Caco-2 (cell line): ENCODE data around the gene ABCC10. TPM values are rescaled to one million over a fixed set of nuclear protein-coding genes. Genes with fewer than 3 reads are reported as not detected.

Experiments
- BruUV-seq: library from RNA; stranded (reverse); fragments of 400-500 nt; replicated peaks from 2 replicates; lab custom pipeline; 2021; lab: Mats Ljungman, UMichigan
- CTCF ChIA-PET: fragments of 300-600 bp; sonication (Branson Sonifier 250); formaldehyde crosslinking; loops from one replicate; lab custom pipeline; 2022; ENCODE audit warnings: antibody characterized with exemption; lab: Charles Lee
- POLR2A ChIA-PET: fragments of 300-600 bp; sonication (Branson Sonifier 250); formaldehyde crosslinking; loops from one replicate; lab custom pipeline; 2022; ENCODE audit warnings: antibody characterized with exemption; lab: Charles Lee
- DNase-seq, 2 experiments: peaks; one replicate each; pipeline versions ENCODE4 v3.0.0 to v3.0.0-alpha.2; 2020 to 2022
- H3K27me3 ChIP-seq: replicated peaks from 2 replicates; pipeline ENCODE4 v1.6.0; 2011; ENCODE audit warnings: low read length; ENCODE audit not compliant: control insufficient read depth, insufficient read depth
- H3K36me3 ChIP-seq: 2 replicates; pipeline ENCODE4 v1.5.1; 2011; ENCODE audit warnings: low read length; ENCODE audit not compliant: control insufficient read depth, insufficient read depth
- H3K4me1 ChIP-seq: fragments of 250-450 bp; sonication (Bioruptor Pico); 2 replicates; pipeline ENCODE4 v1.5.1; 2020; ENCODE audit warnings: mild to moderate bottlenecking
- H3K4me3 ChIP-seq: 2 replicates; pipeline ENCODE4 v1.5.1; 2011; ENCODE audit warnings: low read depth, mild to moderate bottlenecking, control low read depth, low read length
- H3K9me3 ChIP-seq: fragments of 250-450 bp; sonication (Bioruptor Pico); 2 replicates; pipeline ENCODE4 v1.5.1; 2020; ENCODE audit warnings: mild to moderate bottlenecking, moderate library complexity
- H3K27ac Mint-ChIP-seq: one replicate; pipeline ENCODE4 v1.8.0; 2022; ENCODE audit warnings: mixed read lengths; ENCODE audit not compliant: unreplicated experiment
- H3K27me3 Mint-ChIP-seq: one replicate; pipeline ENCODE4 v1.8.0; 2022; ENCODE audit warnings: mixed read lengths; ENCODE audit not compliant: insufficient read depth, unreplicated experiment
- H3K36me3 Mint-ChIP-seq: one replicate; pipeline ENCODE4 v1.8.0; 2022; ENCODE audit warnings: mild to moderate bottlenecking, mixed read lengths; ENCODE audit not compliant: insufficient read depth, unreplicated experiment
- H3K4me1 Mint-ChIP-seq: one replicate; pipeline ENCODE4 v1.8.0; 2022; ENCODE audit warnings: low read depth, mixed read lengths; ENCODE audit not compliant: unreplicated experiment
- H3K4me3 Mint-ChIP-seq: one replicate; pipeline ENCODE4 v1.8.0; 2022; ENCODE audit warnings: mild to moderate bottlenecking, moderate library complexity, mixed read lengths; ENCODE audit not compliant: unreplicated experiment
- H3K9me3 Mint-ChIP-seq: one replicate; pipeline ENCODE4 v1.8.0; 2022; ENCODE audit warnings: mixed read lengths; ENCODE audit not compliant: unreplicated experiment
- intact Hi-C: fragments of 100-400 bp; cut with micrococcal nuclease; formaldehyde crosslinking; loops from one replicate; pipeline ENCODE4 v1.10.0; 2022; ENCODE audit not compliant: unreplicated experiment
- total RNA-seq: library from RNA; stranded (reverse); gene quantifications from 2 replicates; pipeline ENCODE4 v1.2.3, GENCODE V29; 2022
- TF ChIP-seq, protein P1 (sequence below), 2 experiments: fragments of 200-600 bp in 1 of 2; IDR thresholded peaks; 1 replicate in 1 of 2; 2 replicates in 1 of 2; pipeline versions ENCODE4 v1.5.1 to v1.8.0; 2011 to 2022; ENCODE audit warnings: antibody characterized with exemption in 1 of 2, control low read depth in 1 of 2, inconsistent platforms in 1 of 2, low read depth in 1 of 2, low read length in 1 of 2, mild to moderate bottlenecking in 1 of 2, moderate library complexity in 1 of 2; ENCODE audit not compliant: insufficient read depth in 1 of 2, severe bottlenecking in 1 of 2, unreplicated experiment in 1 of 2

ABCC10 gene
- total RNA-seq, 1 experiment from 2014 or later, result 40.1 TPM

DNA sequence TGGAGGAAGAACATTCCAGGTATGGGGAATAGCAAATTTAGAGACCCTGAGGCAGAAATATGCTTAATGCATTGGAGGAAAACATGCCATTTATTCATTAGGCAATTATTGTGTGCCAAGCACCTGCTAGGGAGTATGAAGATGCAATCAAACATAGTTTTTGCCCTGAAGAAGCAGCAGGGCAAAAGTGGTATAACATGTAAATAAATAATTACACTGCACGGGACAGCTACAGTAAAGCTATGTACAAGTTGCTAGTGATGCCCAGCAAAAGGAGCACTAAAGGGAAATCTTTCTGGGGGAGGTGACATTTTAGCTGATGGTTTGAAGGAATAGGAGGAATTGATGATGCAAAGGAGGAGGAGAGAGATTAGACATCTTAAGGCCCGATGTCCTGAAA, 49.4 kb downstream of the ABCC10 start:
- TF ChIP-seq, protein P1, sequence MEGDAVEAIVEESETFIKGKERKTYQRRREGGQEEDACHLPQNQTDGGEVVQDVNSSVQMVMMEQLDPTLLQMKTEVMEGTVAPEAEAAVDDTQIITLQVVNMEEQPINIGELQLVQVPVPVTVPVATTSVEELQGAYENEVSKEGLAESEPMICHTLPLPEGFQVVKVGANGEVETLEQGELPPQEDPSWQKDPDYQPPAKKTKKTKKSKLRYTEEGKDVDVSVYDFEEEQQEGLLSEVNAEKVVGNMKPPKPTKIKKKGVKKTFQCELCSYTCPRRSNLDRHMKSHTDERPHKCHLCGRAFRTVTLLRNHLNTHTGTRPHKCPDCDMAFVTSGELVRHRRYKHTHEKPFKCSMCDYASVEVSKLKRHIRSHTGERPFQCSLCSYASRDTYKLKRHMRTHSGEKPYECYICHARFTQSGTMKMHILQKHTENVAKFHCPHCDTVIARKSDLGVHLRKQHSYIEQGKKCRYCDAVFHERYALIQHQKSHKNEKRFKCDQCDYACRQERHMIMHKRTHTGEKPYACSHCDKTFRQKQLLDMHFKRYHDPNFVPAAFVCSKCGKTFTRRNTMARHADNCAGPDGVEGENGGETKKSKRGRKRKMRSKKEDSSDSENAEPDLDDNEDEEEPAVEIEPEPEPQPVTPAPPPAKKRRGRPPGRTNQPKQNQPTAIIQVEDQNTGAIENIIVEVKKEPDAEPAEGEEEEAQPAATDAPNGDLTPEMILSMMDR (IDR thresholded peaks at IDR 0.05; ENCODE audit: insufficient read depth in 1 of 2, low read depth in 1 of 2, low read length in 1 of 2, severe bottlenecking in 1 of 2, unreplicated experiment in 1 of 2), result no peak
- Mint-ChIP-seq H3K36me3 (peaks cover 10% of the 10 kb centered on the region), H3K9me3 (no peaks in the 10 kb centered on the region), H3K27ac (peak overlapping the region; percentile 97), H3K27me3 (no peaks in the 10 kb centered on the region), H3K4me3 (peak overlapping the region; percentile 97), H3K4me1 (peaks cover 25% of the 10 kb centered on the region)
- Histone ChIP-seq H3K36me3 (no peaks in the 10 kb centered on the region), H3K4me3 (peak overlapping the region; percentile 68), H3K9me3 (no peaks in the 10 kb centered on the region), H3K27me3 (no peaks in the 10 kb centered on the region), H3K4me1 (peaks cover 10% of the 10 kb centered on the region; the same call in 1 of the 2 replicates)
- CTCF ChIA-PET, result interaction anchor here (0.6 to 1.6 kb wide), 4 partner anchors 20 to 247 kb away, joined by 3 to 12 read pairs (median 4); no protein-coding TSS in a partner anchor
- intact Hi-C loops, result loop anchor here (1.0 kb wide), 1 partner anchor 40 kb away; no protein-coding TSS in a partner anchor
- BruUV-seq, result no TSS peak
- POLR2A ChIA-PET, result interaction anchor here (0.6 kb wide), 2 partner anchors 21 to 293 kb away, joined by 3 to 4 read pairs; partner anchors contain the start of genes DLK2 and VEGFA
- no peak for DNase-seq

DNA sequence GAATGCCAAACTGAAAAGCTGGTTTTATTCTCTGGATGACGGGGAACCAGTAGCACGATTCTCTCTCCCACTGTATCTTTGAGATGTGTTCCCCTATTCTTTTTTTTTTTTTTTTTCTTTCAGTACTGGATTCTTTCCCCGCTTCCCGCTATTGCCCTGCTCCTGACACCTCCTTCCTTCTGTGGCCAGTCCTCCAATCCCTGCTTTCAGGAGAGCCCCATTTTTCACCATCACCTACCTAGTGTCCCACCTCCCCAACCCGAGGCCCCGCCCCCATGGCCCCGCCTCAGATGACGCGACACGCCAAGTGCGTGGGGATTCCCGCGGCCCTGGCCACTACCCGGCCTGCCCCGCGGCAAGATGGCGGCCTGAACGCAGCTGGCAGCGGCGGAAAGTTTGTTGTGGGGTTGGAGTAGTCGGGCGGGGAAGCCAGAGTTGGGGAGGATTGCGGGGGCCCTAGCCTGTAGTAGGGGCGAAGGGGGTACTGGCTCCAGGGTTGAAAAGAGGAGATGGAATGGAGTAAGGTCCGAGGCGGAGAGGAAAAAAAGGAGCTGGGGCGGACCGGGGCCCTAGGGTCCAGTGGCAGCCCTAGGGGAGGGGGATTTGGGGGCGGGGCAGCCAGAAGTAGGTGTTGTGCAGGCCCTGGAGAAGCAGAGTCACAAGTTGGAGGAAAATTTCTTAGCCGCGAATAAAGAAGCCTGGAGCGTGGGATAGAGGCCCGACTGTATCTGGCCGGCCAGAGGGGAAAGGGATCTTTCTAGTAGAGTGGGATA, 50.1 kb downstream of the ABCC10 start, which contains the start of gene TJAP1:
TSS of gene TJAP1 (plus strand) at position 336 of the 773 bp plus-strand sequence. CDS start 21,432 bp downstream, outside the sequence.
- intact Hi-C loops, result loop anchor here (1.0 kb wide), 1 partner anchor 41 kb away; no protein-coding TSS in a partner anchor
- peak within 1 kb of the TSS; percentile 97 for H3K27ac Mint-ChIP-seq

More for the DNA sequence above, 50.1 kb downstream of the ABCC10 start, which contains the start of gene TJAP1:
- Histone ChIP-seq H3K9me3 (no peaks in the 10 kb centered on the region), H3K4me3 (peak within 1 kb of the TSS; percentile 68), H3K4me1 (peaks cover 17% of the 10 kb centered on the region; the same call in 1 of the 2 replicates), H3K36me3 (no peaks in the 10 kb centered on the region), H3K27me3 (no peaks in the 10 kb centered on the region)
- Mint-ChIP-seq H3K9me3 (no peaks in the 10 kb centered on the region), H3K4me1 (peaks cover 25% of the 10 kb centered on the region), H3K4me3 (peak within 1 kb of the TSS; percentile 97), H3K27me3 (no peaks in the 10 kb centered on the region), H3K36me3 (peaks cover 10% of the 10 kb centered on the region)
- no TSS peak for BruUV-seq
- CTCF ChIA-PET, result interaction anchor here (0.5 to 1.2 kb wide), 8 partner anchors 16 to 1709 kb away, joined by 3 to 12 read pairs (median 3); no protein-coding TSS in a partner anchor
- peak; percentile 93 to 96 for DNase-seq
- POLR2A ChIA-PET, result interaction anchor here (0.5 to 1.1 kb wide), 11 partner anchors 14 to 493 kb away, joined by 3 to 7 read pairs (median 4); partner anchors contain the start of genes CUL9, DLK2, POLR1C and PPP2R5D
- TF ChIP-seq, protein P1 (IDR thresholded peaks at IDR 0.05; ENCODE audit: insufficient read depth in 1 of 2, low read depth in 1 of 2, low read length in 1 of 2, severe bottlenecking in 1 of 2, unreplicated experiment in 1 of 2), result no peak
